NCI-H82 treated with DMSO at 0.1 percent for 48 hours (cell line): ENCODE measurements around the gene FOXJ2.
A peak's percentile ranks its signal among the peaks of the same experiment; 100 is the strongest.
"Not testable (repeated sequence)": the region's sequence is repeated elsewhere in the genome, so short reads cannot be mapped to it uniquely, and the experiment has no call there.

Source experiments
- DNase-seq: peaks from one replicate; lab custom pipeline; 2025; ENCODE audit not compliant: unreplicated experiment; lab: John Stamatoyannopoulos, UW

Gene FOXJ2

GRCh38 chr12:8058506-8058905, 26.0 kb downstream of the FOXJ2 start:
- no peak for DNase-seq

DNA sequence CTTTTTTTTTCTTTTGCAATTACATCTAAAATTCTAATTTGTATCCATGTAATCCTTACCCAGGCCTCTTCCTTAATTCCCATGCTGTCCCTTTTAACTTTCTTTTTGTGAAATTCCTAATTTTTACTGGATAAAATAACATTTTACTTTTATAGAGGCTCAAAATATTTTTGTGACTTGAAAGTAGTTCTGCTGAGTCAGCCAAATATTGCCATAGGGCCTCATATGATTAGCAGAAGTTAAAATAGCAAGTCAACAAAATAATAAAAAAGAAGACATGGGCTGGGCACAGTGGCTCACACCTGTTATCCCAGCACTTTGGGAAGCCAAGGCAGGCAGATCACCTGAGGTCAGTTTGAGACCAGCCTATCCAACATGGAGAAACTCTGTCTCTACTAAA, 31.6 kb downstream of the FOXJ2 start:
- DNase-seq: no peak

GRCh38 chr12:8065991-8066594, 33.6 kb downstream of the FOXJ2 start, which contains the start of gene C3AR1:
TSS of gene C3AR1 (minus strand) at chr12:8066359. CDS start at chr12:8060185, 6,174 bp downstream.
- no peak for DNase-seq

DNA sequence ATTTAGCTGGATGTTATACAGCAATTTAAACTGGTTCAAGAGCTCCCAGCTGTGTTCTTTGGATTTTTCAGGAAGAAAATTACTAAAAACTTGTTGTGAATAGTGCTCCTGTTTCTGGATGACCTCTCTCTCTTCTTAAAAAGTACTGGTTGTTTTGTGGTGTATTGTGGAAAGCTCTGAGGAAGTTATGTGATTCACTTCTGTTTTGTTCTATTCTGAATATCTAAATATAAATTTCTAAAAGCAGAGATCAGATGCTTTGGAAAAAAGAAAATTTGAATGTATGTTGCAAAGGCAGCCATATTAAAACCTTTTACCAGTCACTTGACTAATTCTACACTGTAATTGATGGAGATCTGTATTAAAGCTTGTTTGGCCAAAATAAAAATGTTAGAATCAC, 37.1 kb downstream of the FOXJ2 start:
- no peak for DNase-seq

- not testable (repeated sequence) for DNase-seq
Measured at GRCh38 chr12:8071820-8072219, 39.3 kb downstream of the FOXJ2 start.

- DNase-seq: no peak
Measured at GRCh38 chr12:8075935-8076334, 43.4 kb downstream of the FOXJ2 start.

DNA sequence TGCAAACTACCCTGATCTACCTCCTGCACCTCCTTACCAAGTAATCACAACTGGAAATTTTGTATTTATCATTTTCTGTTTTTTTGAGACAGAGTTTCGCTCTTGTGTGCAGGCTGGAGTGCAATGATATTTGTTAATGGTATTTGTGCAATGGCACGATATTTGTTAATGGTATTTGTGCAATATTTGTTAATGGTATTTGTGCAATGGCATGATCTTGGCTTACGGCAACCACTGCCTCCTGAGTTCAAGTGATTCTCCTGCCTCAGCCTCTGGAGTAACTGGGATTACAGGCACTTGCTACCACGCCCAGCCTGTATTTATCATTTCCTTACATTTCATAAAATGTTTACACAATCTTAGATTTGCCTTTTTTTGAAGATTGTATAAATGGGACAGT, 43.9 kb downstream of the FOXJ2 start:
- DNase-seq: no peak

- DNase-seq: no peak
Measured at GRCh38 chr12:8077207-8077606, 44.7 kb downstream of the FOXJ2 start.

- DNase-seq: peak; percentile 7
Measured at GRCh38 chr12:8078398-8078797, 45.9 kb downstream of the FOXJ2 start.

DNA sequence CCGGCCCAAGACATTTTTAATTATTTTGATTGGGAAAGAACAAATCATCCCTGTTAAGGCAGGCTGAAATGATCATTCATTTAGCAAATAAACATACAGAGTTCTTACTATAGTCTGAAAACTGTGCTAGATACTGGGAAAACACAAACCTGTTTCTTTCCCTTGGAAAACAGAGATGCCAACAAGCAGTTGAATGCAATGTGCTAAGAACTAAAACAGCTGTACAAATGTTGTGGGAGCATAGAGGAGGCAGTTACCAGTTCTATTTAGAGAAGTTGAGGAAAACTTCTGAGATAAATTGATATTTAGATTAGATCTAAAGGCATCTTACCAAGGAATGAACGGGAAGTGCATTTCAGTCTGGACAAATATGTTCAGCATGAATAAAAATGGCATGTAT, 46.4 kb downstream of the FOXJ2 start:
- DNase-seq: no peak

GRCh38 chr12:8080120-8080519, 47.6 kb downstream of the FOXJ2 start:
- DNase-seq: no peak

- DNase-seq: no peak
Measured at GRCh38 chr12:8081251-8081920, 48.9 kb downstream of the FOXJ2 start.

DNA sequence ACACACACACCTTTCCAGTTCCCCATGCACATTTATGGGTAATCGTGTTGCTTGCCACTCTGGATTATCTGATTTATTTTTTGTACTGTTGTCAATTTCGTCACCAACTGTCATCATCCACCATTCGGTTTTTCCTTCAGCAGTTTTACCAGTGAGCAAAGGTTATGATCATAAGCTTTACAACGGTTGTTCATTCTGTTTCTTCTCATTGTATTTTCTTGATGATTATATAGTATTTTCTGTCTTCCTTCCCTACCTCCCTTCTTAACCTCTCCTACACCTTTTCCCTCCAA, 50.2 kb downstream of the FOXJ2 start:
- DNase-seq: no peak

DNA sequence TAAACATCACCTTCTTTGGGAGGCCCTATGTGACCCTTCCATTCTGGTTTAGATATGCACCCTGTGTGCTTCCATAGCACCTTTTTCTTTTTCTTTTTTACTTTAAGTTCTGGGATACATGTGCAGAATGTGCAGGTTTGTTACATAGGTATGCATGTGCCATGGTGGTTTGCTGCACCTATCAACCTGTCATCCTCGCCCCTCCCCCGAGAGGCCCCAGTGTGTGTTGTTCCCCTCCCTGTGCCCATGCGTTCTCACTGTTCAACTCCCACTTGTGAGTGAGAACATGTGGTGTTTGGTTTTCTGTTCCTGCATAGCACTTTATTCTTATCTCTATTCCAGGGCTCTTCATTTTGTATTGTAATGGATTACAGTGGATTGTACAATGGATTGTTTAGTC, 51.8 kb downstream of the FOXJ2 start:
- DNase-seq: not testable (repeated sequence)

DNA sequence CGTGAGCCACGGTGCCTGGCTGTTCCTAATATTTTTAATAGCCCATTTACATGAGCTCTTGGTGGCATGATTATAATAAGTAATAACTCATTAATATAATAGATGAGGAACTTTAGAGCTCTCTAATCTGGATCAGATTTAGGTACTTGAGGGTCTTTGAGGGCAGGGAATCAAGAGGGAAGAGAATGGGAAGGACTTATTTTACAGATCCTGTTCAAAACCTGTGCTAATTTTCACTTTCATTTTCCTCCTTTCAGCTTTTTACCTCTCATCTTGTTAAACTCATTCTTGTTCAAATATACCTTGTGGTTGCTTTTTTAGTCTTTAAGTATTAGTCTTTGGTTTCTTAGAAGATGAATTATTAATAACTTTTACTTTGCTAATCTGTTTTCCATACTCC, 55.1 kb downstream of the FOXJ2 start:
- peak; percentile 23 for DNase-seq

DNA sequence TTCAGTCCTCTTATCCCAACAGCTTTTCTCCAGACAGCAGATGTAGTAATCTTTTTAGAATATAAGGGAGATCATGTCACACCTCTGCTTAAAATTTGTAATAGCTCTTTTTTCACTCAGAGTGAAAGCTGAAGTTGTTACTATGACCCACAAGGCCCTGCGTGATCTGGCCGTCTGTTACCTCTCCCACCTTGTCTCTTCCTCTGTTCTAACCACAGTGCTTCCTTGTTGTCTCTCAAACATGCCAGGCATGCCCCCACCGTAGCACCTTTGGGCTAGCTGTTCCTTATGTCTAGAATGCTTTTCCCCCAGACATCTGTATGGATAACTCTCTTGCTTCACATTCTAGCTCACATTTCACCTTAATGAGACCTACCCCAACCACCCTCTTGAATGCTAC, 56.1 kb downstream of the FOXJ2 start:
- peak; percentile 80 for DNase-seq

DNA sequence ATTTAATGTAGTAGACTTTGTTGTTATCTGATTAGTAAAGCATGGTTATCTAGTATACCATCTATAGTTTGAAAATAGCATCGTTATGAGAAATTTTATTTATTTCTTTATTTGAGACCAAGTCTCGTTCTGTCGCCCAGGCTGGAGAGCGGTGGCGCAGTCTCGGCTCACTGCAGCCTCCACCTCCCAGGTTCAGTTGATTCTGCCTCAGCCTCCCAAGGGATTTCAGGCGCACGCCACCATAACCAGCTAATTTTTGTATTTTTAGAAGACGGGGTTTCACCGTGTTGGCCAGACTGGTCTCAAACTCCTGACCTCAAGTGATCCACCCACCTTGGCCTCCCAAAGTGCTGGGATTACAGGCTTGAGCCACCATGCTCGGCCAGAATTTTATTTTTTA, 56.8 kb downstream of the FOXJ2 start:
- not testable (repeated sequence) for DNase-seq

DNA sequence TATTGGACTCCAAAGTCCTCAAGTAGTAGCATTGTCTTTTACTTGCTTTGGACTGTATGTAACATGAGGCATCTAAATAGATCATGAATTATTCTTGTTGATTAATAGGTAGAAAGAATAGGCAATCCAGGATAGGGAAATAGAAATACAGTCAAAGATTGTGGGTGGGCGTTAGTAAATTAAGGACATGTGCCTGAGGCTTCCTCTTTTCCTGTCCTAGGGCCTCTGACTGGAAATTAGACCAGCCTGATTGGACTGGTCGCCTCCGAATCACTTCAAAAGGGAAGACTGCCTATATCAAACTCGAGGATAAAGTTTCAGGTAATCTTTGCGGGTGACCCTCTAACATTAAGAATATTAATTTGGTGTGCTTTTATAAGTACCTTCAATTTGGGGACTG, 57.2 kb downstream of the FOXJ2 start:
- DNase-seq: no peak

DNA sequence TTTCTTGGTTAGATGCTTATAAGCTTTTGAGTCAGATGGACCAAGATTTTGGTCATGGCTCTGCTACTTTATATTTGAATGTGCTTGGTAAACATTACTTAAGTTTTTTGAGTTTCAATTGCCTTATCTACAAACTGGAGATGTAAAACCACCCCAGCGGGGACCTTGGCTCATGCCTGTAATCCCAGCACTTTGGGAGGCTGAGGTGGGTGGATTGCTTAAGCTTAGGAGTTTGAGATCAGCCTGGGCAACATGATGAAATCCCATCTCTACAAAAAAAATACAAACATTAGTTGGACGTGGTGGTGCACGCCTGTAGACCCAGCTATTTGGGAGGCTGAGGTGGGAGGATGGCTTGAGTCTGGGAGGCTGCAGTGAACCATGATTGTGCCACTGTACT, 60.8 kb downstream of the FOXJ2 start:
- DNase-seq: no peak

DNA sequence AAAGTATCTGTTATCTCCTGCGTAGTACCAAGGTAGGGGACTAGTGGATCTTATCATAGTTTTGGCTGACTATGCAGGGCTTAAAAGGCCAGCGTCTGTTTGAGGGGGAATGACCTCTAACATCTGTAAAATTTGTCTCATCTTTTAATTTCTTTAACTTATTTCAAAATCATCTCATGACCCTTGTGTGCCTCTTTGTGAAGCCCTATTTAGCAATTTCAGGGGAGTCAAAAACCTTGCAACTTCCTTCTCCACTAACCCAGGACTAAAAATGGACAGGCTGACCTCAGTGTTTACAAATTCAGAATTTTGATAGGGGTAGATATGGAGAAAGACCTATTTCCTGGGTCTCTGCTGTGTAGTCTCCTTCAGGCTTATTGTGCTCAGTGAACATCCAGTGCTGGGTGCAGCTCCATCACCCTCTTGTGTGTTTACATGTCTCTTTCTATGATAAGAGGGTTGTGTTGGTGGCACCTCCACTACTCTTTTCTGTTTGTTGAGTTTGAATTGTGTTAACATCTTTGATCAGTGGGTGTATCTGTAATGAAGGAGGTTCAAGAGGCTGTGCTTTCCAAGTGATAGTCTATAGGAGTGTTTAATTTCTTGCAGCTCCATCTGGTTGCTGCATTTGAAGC, 63.9 kb downstream of the FOXJ2 start:
- DNase-seq: no peak

DNA sequence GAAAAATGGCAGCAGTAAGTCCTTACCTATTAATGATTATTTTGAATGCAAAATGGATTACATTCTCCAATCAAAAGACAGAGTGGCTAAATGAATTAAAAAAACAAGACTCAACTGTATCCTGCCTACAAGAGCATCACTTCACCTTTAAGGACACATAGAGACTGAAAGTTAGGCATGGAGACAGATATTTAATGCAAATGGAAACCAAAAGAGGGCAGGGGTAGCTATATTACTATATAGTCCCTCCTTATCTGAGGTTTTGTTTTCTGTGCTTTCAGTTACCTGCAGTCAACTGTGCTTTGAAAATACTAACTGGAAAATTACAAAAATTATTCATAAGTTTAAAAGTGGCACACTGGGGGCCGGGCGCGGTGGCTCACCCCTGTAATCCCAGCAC, 66.7 kb downstream of the FOXJ2 start:
- no peak for DNase-seq
